Chondrocyte (in vitro differentiated cells): ENCODE results near the gene ANO1. TPM values are rescaled to one million over a fixed set of nuclear protein-coding genes. Genes with fewer than 3 reads are reported as not detected.

Source experiments
- DNase-seq: peaks from one replicate; pipeline ENCODE4 v3.0.0; 2021; ENCODE audit warnings: mixed read lengths, low spot score
- H3K27ac Mint-ChIP-seq: one replicate; pipeline ENCODE4 v1.8.0; 2021; ENCODE audit warnings: mild to moderate bottlenecking, moderate library complexity, mixed read lengths; ENCODE audit not compliant: unreplicated experiment
- H3K27me3 Mint-ChIP-seq: 2 replicates; pipeline ENCODE4 v1.8.0; 2021; ENCODE audit warnings: low read depth, mixed read lengths
- H3K36me3 Mint-ChIP-seq: 2 replicates; pipeline ENCODE4 v1.8.0; 2021; ENCODE audit warnings: low read depth, mixed read lengths
- H3K4me1 Mint-ChIP-seq: 2 replicates; pipeline ENCODE4 v1.8.0; 2021; ENCODE audit warnings: low read depth, mild to moderate bottlenecking, mixed read lengths
- H3K4me3 Mint-ChIP-seq: one replicate; pipeline ENCODE4 v1.8.0; 2021; ENCODE audit warnings: mild to moderate bottlenecking, moderate library complexity, mixed read lengths; ENCODE audit not compliant: unreplicated experiment
- H3K9me3 Mint-ChIP-seq: 2 replicates; pipeline ENCODE4 v1.8.0; 2021; ENCODE audit warnings: low read depth, mixed read lengths
- CTCF ChIP-seq: fragments of 200-600 bp; sonication (generic); IDR thresholded peaks from 2 replicates; pipeline ENCODE4 v1.5.0; 2021; ENCODE audit warnings: antibody characterized with exemption, mild to moderate bottlenecking, moderate library complexity
- total RNA-seq: library from RNA; stranded (reverse); gene quantifications from 3 replicates; pipeline ENCODE4 v1.2.1, GENCODE V29; 2021

Gene ANO1
- total RNA-seq, 1 donor from 2014 or later = 1.5 TPM

- Mint-ChIP-seq H3K27me3 (peaks cover 9% of the 10 kb centered on the region), H3K36me3 (no peaks in the 10 kb centered on the region), H3K4me3 (no peak overlapping the region), H3K9me3 (no peaks in the 10 kb centered on the region), H3K27ac (no peak overlapping the region), H3K4me1 (peaks cover 7% of the 10 kb centered on the region)
- no peak for DNase-seq
- no peak for TF ChIP-seq CTCF
Measured at GRCh38 chr11:70098936-70099335, 20.8 kb downstream of the ANO1 start.

GRCh38 chr11:70099578-70100279, 21.6 kb downstream of the ANO1 start:
- Mint-ChIP-seq H3K36me3 (no peaks in the 10 kb centered on the region), H3K9me3 (no peaks in the 10 kb centered on the region), H3K27me3 (peaks cover 14% of the 10 kb centered on the region), H3K4me1 (peaks cover 10% of the 10 kb centered on the region), H3K27ac (no peak overlapping the region), H3K4me3 (no peak overlapping the region)
- DNase-seq = no peak
- TF ChIP-seq CTCF = no peak

- Mint-ChIP-seq H3K27ac (no peak overlapping the region), H3K4me3 (no peak overlapping the region), H3K27me3 (peaks cover 14% of the 10 kb centered on the region), H3K4me1 (peaks cover 10% of the 10 kb centered on the region), H3K9me3 (no peaks in the 10 kb centered on the region), H3K36me3 (no peaks in the 10 kb centered on the region)
- DNase-seq = no peak
- TF ChIP-seq CTCF = no peak
Measured at GRCh38 chr11:70100280-70100603, 22.1 kb downstream of the ANO1 start.

- no peak overlapping the region for H3K4me3 Mint-ChIP-seq
- DNase-seq = no peak
- TF ChIP-seq CTCF = no peak
- no peaks in the 10 kb centered on the region for H3K36me3 Mint-ChIP-seq
- no peak overlapping the region for H3K27ac Mint-ChIP-seq
- H3K9me3 Mint-ChIP-seq = no peaks in the 10 kb centered on the region
- peaks cover 17% of the 10 kb centered on the region for H3K27me3 Mint-ChIP-seq
- H3K4me1 Mint-ChIP-seq = peaks cover 12% of the 10 kb centered on the region
Measured at GRCh38 chr11:70100791-70101190, 22.7 kb downstream of the ANO1 start.

GRCh38 chr11:70103256-70103975, 25.3 kb downstream of the ANO1 start:
- Mint-ChIP-seq H3K27me3 (peaks cover 23% of the 10 kb centered on the region), H3K4me3 (no peak overlapping the region), H3K4me1 (peaks cover 20% of the 10 kb centered on the region), H3K36me3 (no peaks in the 10 kb centered on the region), H3K9me3 (no peaks in the 10 kb centered on the region), H3K27ac (no peak overlapping the region)
- TF ChIP-seq CTCF = no peak
- DNase-seq = no peak
